ENCODE measurements around the gene CASZ1.

CASZ1 gene

GRCh38 chr1:10687782-10688408, 108.6 kb downstream of the CASZ1 start:
- Histone ChIP-seq H3K27ac (ENCODE audit: poor library complexity, severe bottlenecking) (no peak overlapping the region), H3K36me3 (ENCODE audit: low read depth) (no peaks in the 10 kb centered on the region), H3K4me1 (ENCODE audit: insufficient read depth, poor library complexity, severe bottlenecking) (no peaks in the 10 kb centered on the region), H3K4me3 (ENCODE audit: severe bottlenecking) (no peak overlapping the region), H3K9me3 (ENCODE audit: severe bottlenecking) (no peaks in the 10 kb centered on the region), H3K27me3 (ENCODE audit: insufficient read depth, poor library complexity, severe bottlenecking) (no peaks in the 10 kb centered on the region)
- no peak for DNase-seq (ENCODE audit: low spot score)
- TF ChIP-seq, protein P1, sequence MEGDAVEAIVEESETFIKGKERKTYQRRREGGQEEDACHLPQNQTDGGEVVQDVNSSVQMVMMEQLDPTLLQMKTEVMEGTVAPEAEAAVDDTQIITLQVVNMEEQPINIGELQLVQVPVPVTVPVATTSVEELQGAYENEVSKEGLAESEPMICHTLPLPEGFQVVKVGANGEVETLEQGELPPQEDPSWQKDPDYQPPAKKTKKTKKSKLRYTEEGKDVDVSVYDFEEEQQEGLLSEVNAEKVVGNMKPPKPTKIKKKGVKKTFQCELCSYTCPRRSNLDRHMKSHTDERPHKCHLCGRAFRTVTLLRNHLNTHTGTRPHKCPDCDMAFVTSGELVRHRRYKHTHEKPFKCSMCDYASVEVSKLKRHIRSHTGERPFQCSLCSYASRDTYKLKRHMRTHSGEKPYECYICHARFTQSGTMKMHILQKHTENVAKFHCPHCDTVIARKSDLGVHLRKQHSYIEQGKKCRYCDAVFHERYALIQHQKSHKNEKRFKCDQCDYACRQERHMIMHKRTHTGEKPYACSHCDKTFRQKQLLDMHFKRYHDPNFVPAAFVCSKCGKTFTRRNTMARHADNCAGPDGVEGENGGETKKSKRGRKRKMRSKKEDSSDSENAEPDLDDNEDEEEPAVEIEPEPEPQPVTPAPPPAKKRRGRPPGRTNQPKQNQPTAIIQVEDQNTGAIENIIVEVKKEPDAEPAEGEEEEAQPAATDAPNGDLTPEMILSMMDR (IDR thresholded peaks at IDR 0.05; ENCODE audit: poor library complexity, severe bottlenecking) = no peak
- no peak for ATAC-seq (ENCODE audit: low read depth)

DNA sequence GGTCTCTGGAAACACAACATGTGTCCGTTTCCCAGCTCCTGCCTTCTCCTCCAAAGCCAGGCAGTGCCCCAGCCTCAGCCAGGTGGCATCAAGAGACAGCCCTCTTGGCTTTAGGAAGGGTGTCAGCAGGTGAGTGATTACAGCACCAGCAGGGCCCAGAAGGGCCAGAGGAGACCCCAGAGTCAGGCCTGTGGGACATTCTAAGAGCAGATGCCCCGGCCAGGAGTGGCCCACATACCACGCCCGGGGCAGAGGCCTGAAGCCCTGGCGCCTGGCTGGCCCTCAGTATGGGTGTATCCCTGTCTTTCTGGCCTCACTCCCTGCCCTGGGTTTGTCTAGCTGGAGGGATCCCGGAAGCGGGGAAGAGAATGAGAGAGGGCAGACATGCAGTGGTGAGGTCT, 109.2 kb downstream of the CASZ1 start:
- Histone ChIP-seq H3K4me1 (ENCODE audit: insufficient read depth, poor library complexity, severe bottlenecking) (no peaks in the 10 kb centered on the region), H3K36me3 (ENCODE audit: low read depth) (no peaks in the 10 kb centered on the region), H3K4me3 (ENCODE audit: severe bottlenecking) (no peak overlapping the region), H3K27me3 (ENCODE audit: insufficient read depth, poor library complexity, severe bottlenecking) (no peaks in the 10 kb centered on the region), H3K9me3 (ENCODE audit: severe bottlenecking) (no peaks in the 10 kb centered on the region), H3K27ac (ENCODE audit: poor library complexity, severe bottlenecking) (no peak overlapping the region)
- TF ChIP-seq, protein P1 (IDR thresholded peaks at IDR 0.05; ENCODE audit: poor library complexity, severe bottlenecking) = no peak
- DNase-seq (ENCODE audit: low spot score) = no peak
- ATAC-seq (ENCODE audit: low read depth) = no peak

DNA sequence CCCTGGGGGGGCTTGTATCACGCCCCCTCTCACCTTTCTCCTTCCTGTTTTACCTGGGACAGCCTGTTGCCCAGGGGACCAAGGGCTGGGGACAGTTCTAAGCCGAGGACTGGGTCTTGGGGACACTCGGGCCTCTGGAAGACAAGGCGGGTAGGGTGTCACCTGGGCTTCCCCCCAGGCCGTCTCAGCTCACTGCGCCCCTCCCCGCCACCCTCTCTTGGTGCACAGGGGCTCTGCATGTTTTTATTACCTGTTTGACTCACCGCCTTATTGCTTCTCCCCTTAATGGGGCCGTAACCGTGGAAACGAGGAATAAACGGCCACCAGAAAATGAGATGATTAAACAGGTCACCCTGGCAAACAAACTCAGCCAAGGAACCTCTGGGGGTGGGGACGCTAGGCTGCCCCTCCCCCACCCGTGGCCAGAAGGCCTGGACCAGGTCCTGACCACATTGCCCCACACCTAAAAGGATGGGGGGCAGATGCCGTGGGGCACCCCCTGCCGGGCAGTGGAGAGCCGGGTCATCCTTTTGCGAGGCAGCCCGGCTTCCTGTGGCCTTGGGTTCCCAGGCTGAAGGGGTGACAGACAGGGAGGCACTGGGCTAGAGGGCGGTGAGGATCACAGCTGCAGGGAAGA, 109.9 kb downstream of the CASZ1 start:
- DNase-seq (ENCODE audit: low spot score) = no peak
- Histone ChIP-seq H3K36me3 (ENCODE audit: low read depth) (no peaks in the 10 kb centered on the region), H3K4me1 (ENCODE audit: insufficient read depth, poor library complexity, severe bottlenecking) (no peaks in the 10 kb centered on the region), H3K4me3 (ENCODE audit: severe bottlenecking) (no peak overlapping the region), H3K27ac (ENCODE audit: poor library complexity, severe bottlenecking) (no peak overlapping the region), H3K27me3 (ENCODE audit: insufficient read depth, poor library complexity, severe bottlenecking) (no peaks in the 10 kb centered on the region), H3K9me3 (ENCODE audit: severe bottlenecking) (no peaks in the 10 kb centered on the region)
- ATAC-seq (ENCODE audit: low read depth) = no peak
- TF ChIP-seq, protein P1 (IDR thresholded peaks at IDR 0.05; ENCODE audit: poor library complexity, severe bottlenecking) = no peak

DNA sequence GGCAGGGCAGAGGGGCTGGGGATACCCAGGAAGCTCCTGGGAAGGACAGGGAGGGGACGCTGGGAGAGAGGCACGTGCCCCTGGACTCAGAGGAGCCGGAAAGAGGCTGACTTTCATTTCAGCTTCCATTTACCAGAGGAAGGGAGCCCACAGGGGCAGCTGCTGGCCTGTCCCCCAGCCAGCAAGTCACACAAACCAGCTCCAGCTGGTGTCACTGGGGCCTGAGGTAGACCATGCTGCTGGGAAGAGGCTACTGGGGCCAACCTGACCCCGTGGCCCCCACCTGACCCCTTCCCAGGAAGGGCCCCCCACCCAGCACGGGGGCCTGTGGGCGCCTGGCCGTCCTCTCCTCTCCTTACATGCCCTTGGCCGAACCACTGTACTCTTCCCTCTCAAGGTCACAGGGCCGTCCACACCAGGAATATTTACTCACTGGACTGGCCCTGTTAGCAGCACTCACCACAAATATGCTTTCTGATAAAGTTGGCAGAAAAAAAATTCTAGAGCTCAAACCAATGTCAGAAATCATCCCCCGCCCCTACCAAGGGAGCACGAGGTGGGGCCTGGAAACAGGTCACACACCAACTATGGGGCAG, 110.5 kb downstream of the CASZ1 start:
- H3K27me3 ChIP-seq (ENCODE audit: insufficient read depth, poor library complexity, severe bottlenecking) = no peaks in the 10 kb centered on the region
- no peaks in the 10 kb centered on the region for H3K36me3 ChIP-seq (ENCODE audit: low read depth)
- no peaks in the 10 kb centered on the region for H3K9me3 ChIP-seq (ENCODE audit: severe bottlenecking)
- H3K4me1 ChIP-seq (ENCODE audit: insufficient read depth, poor library complexity, severe bottlenecking) = no peaks in the 10 kb centered on the region
- H3K27ac ChIP-seq (ENCODE audit: poor library complexity, severe bottlenecking) = no peak overlapping the region
- no peak for DNase-seq (ENCODE audit: low spot score)
- H3K4me3 ChIP-seq (ENCODE audit: severe bottlenecking) = no peak overlapping the region
- TF ChIP-seq, protein P1 (IDR thresholded peaks at IDR 0.05; ENCODE audit: poor library complexity, severe bottlenecking) = no peak
- ATAC-seq (ENCODE audit: low read depth) = no peak
